Measurements from ENCODE around the gene TBC1D9. TPM values are rescaled to one million over a fixed set of nuclear protein-coding genes. Genes with fewer than 3 reads are reported as not detected.
"Not testable (repeated sequence)": the region's sequence is repeated elsewhere in the genome, so short reads cannot be mapped to it uniquely, and the experiment has no call there.

The TBC1D9 gene
- polyA plus RNA-seq (2013, experiment 1 of 2): 22.8 TPM
- polyA plus RNA-seq (2013, experiment 2 of 2): 18.6 TPM

DNA sequence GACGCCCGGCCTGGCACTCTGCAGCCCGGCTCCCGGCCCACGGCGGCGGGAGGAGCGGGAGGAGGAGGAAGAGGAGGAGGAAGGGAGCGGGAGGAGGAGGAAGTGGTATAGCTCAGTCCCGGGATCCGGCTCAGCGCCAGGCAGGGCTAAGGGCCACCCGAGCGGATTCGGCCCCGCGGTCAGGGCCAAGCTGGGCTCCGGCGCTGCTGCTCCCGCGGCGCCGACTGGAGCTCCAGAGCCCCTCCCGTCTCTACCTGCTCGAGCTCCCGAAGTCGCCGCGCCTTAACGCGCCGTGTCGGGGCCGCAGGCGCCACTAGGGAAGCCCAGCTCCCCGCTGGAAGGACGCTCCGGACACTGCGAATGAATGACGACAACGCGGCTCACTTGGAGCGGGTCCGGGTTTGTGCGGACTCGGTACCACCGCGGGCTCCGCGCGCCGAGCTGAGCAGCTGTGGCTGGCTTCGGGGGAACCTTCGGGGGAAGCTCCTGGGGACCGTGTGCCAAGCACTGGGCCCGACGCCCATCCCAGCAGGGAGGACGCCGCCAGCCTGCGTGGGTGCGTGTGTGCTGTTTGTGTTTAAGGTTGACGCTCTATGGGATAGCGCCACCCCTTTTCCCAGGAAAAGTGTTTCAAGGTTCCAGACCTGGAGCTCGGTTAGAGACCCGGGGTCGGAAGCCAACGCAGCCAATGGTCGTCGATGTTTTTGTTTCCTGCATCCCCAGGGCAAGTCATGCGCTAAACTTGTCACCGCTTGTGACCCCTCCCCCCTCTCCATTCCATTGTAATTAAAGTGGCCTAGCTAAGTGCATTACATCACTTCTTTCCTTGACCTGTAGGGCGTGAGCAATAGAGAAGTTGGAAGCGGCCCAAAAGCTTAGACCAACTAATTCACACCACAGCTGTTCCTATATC, at the start of gene TBC1D9:
TBC1D9 (minus strand) TSS at position 67 of the 913 bp plus-strand sequence. CDS start 340 bp downstream, outside the sequence.
- H3K4me3 ChIP-seq (ENCODE audit: extremely low read depth, insufficient read depth, low read length, poor library complexity, severe bottlenecking): peak within 1 kb of the TSS; percentile 80
- H3K4me1 ChIP-seq (ENCODE audit: control insufficient read depth, insufficient read depth, low read length, poor library complexity, severe bottlenecking): peaks cover 12% of the 10 kb centered on the region
- H3K36me3 ChIP-seq (ENCODE audit: control insufficient read depth, insufficient read depth, low read length): peaks cover 10% of the 10 kb centered on the region
- H3K9me3 ChIP-seq (ENCODE audit: control insufficient read depth, low read length): no peaks in the 10 kb centered on the region
- peak within 1 kb of the TSS; percentile 99 for H3K27ac ChIP-seq (ENCODE audit: low read depth, low read length, severe bottlenecking)
- WGBS, 2 experiments (ENCODE audit: insufficient coverage in 2 of 2): 0% methylated on average over 57 to 58 of the region's 73 CpGs

DNA sequence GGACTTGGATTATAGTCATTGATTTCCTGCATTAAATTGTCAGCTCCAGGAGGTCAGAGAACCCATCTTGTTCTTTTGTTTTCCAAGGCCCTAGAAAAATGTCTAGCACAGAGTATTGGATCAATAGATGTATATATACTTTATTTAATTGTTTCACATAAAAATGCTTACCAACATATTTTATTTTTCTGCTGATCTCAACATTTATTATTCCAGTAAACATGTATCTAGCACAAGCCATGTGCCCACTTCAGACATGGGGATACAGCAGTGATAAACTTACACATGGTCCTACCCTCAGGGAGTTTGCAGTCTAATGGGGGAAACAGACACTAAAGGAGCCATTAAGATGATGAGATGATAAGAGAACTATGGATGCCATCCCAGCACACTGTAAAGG, 49.1 kb upstream of the TBC1D9 start:
- Histone ChIP-seq H3K27ac (ENCODE audit: low read depth, low read length, severe bottlenecking) (no peak overlapping the region), H3K9me3 (ENCODE audit: control insufficient read depth, low read length) (no peaks in the 10 kb centered on the region)

DNA sequence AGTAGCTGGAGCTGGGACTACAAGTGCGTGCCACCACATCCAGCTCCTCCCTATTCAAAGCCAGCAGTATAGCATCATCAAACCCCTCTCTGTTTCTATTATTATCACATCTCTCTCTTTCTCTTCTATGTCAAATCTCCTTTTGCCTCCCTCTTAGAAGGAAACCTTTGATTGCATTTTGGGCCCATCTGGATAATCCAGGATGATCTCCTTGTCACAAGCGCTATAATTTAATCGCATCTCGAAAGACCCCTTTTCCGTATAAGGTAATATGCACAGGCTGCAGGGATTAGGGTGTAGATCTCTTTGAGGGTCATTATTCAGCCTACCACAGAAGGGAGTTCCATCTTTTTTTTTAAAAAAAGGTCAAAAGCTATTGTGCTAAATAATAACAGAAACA, 46.4 kb upstream of the TBC1D9 start:
- 100% methylated on average over 1 of the region's 5 CpGs for WGBS, 2 experiments (ENCODE audit: insufficient coverage in 2 of 2)

More for the DNA sequence above, 49.1 kb upstream of the TBC1D9 start:
- Histone ChIP-seq H3K4me1 (ENCODE audit: control insufficient read depth, insufficient read depth, low read length, poor library complexity, severe bottlenecking) (peaks cover 5% of the 10 kb centered on the region), H3K4me3 (ENCODE audit: extremely low read depth, insufficient read depth, low read length, poor library complexity, severe bottlenecking) (no peak overlapping the region), H3K36me3 (ENCODE audit: control insufficient read depth, insufficient read depth, low read length) (no peaks in the 10 kb centered on the region)

DNA sequence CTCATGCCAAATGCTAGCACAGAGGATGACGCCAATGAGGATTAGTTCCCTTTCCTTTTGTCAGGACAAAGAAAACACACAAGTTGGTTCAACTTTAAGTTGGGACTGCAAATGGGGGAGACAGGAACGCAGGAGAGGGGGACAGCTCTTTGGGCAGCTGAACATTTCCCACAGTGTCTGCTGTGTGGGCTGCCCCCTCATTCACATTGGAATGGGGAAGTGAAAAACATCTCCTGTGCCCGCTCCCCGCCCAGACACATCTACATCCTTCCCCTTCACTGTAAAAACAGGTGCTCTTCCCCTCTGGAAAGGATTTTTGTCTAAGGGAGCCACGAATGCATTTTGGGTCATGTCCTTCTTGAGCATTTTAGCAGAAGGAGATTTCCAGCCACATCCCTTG, 44.5 kb upstream of the TBC1D9 start:
- WGBS, 2 experiments (ENCODE audit: insufficient coverage in 2 of 2): 84 to 100% methylated on average over 3 of the region's 5 CpGs
- Histone ChIP-seq H3K4me3 (ENCODE audit: extremely low read depth, insufficient read depth, low read length, poor library complexity, severe bottlenecking) (no peak overlapping the region), H3K9me3 (ENCODE audit: control insufficient read depth, low read length) (no peaks in the 10 kb centered on the region), H3K36me3 (ENCODE audit: control insufficient read depth, insufficient read depth, low read length) (no peaks in the 10 kb centered on the region), H3K4me1 (ENCODE audit: control insufficient read depth, insufficient read depth, low read length, poor library complexity, severe bottlenecking) (no peaks in the 10 kb centered on the region), H3K27ac (ENCODE audit: low read depth, low read length, severe bottlenecking) (no peak overlapping the region)

More for the DNA sequence above, 46.4 kb upstream of the TBC1D9 start:
- Histone ChIP-seq H3K36me3 (ENCODE audit: control insufficient read depth, insufficient read depth, low read length) (no peaks in the 10 kb centered on the region), H3K4me3 (ENCODE audit: extremely low read depth, insufficient read depth, low read length, poor library complexity, severe bottlenecking) (no peak overlapping the region), H3K4me1 (ENCODE audit: control insufficient read depth, insufficient read depth, low read length, poor library complexity, severe bottlenecking) (peaks cover 3% of the 10 kb centered on the region), H3K27ac (ENCODE audit: low read depth, low read length, severe bottlenecking) (no peak overlapping the region), H3K9me3 (ENCODE audit: control insufficient read depth, low read length) (no peaks in the 10 kb centered on the region)

DNA sequence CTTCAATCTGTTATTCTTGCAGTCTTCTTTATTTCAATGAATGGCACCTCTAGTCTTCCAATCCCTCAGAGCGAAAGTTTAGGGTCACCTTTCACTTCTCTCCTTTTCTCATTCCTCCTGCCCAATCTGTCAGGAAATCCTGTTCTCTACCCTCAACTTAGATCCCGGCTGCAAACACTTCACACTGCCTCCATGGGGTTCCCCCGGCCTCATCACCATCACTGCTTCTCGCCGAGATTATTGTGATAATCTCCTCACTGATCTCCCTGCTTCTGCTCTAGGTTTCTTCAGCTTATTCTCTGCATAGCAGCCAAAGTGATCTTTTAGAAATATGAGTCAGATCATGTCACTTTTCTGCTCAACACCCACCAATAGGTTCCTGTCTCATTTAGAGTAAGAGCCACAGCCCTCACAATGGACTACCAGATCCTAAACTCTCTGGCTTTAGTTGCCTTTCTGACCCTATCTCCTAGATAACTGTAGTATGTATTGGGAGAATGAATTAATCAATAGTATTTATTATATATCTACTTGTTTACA, 43.6 kb upstream of the TBC1D9 start:
- no peaks in the 10 kb centered on the region for H3K9me3 ChIP-seq (ENCODE audit: control insufficient read depth, low read length)
- no peak overlapping the region for H3K27ac ChIP-seq (ENCODE audit: low read depth, low read length, severe bottlenecking)
- WGBS, 2 experiments (ENCODE audit: insufficient coverage in 2 of 2): 64 to 85% methylated on average over 5 of the region's 5 CpGs
- no peaks in the 10 kb centered on the region for H3K36me3 ChIP-seq (ENCODE audit: control insufficient read depth, insufficient read depth, low read length)
- H3K4me1 ChIP-seq (ENCODE audit: control insufficient read depth, insufficient read depth, low read length, poor library complexity, severe bottlenecking): no peaks in the 10 kb centered on the region
- H3K4me3 ChIP-seq (ENCODE audit: extremely low read depth, insufficient read depth, low read length, poor library complexity, severe bottlenecking): no peak overlapping the region

DNA sequence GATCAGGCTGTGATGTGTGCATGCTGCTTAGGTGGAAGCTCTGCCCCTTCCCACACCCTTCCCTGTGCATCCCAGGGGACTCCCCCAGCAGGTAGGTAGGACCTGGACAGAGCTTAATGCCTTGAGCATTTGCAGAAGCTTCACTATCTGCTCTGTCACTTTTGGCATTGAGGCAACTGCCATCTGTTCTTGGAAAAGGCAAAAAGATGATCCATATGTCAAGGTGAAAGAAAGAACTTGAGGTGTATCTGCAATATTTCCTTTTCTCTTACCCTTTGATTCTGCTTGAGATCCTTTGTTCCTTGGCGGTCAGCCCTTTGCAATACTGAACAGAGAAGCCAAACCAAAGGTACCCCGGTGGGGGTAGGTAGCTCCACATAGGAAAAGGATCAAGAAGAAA, 37.1 kb upstream of the TBC1D9 start:
- no peak overlapping the region for H3K4me3 ChIP-seq (ENCODE audit: extremely low read depth, insufficient read depth, low read length, poor library complexity, severe bottlenecking)
- no peaks in the 10 kb centered on the region for H3K4me1 ChIP-seq (ENCODE audit: control insufficient read depth, insufficient read depth, low read length, poor library complexity, severe bottlenecking)
- H3K9me3 ChIP-seq (ENCODE audit: control insufficient read depth, low read length): no peaks in the 10 kb centered on the region
- WGBS, 2 experiments (ENCODE audit: insufficient coverage in 2 of 2): 80 to 83% methylated on average over 1 to 2 of the region's 2 CpGs
- H3K27ac ChIP-seq (ENCODE audit: low read depth, low read length, severe bottlenecking): no peak overlapping the region
- H3K36me3 ChIP-seq (ENCODE audit: control insufficient read depth, insufficient read depth, low read length): no peaks in the 10 kb centered on the region

DNA sequence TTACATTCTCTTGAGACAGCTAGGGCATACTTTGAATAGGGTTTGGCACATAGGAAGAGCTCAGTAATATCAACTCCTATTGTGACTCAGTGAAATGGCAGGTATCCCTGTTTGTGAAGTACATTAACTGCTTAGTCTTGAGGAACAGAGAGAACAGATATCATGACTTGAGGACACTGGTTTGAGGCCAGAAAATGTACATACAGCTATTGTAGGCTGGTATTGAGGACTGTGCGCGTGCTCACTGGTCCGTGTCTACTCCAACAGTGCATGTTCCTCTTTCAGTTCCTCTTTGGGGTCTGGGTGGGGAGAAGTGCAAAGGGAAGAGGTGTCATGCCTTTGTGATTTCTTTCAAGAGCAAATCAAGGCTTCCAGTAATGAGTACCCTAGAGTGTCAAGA, 34.6 kb upstream of the TBC1D9 start:
- H3K4me1 ChIP-seq (ENCODE audit: control insufficient read depth, insufficient read depth, low read length, poor library complexity, severe bottlenecking): no peaks in the 10 kb centered on the region
- 76% methylated on average over 3 of the region's 3 CpGs; no CpG with 5 or more reads in 1 of the 2 experiments for WGBS, 2 experiments (ENCODE audit: insufficient coverage in 2 of 2)
- no peak overlapping the region for H3K27ac ChIP-seq (ENCODE audit: low read depth, low read length, severe bottlenecking)
- no peaks in the 10 kb centered on the region for H3K36me3 ChIP-seq (ENCODE audit: control insufficient read depth, insufficient read depth, low read length)
- no peaks in the 10 kb centered on the region for H3K9me3 ChIP-seq (ENCODE audit: control insufficient read depth, low read length)
- no peak overlapping the region for H3K4me3 ChIP-seq (ENCODE audit: extremely low read depth, insufficient read depth, low read length, poor library complexity, severe bottlenecking)

DNA sequence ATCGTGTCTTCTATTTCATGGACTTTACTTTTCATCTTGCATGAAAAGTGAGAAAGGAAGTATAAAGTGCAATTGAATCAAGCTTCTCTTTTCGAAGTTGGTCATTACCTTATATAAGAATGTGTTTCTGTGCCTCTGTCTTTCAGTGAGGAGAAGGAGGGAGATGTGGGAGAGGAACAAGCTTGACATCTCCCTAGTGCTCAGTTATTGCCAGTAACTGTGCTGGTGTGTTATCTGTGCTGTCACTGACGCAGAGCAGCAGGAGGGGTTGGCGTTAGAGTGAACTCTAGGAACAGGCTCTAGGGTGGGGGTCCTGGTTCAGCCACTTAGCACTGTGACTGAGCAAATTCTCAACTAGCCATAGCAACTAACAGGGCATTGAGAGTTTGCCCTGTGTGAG, 34.0 kb upstream of the TBC1D9 start:
- Histone ChIP-seq H3K36me3 (ENCODE audit: control insufficient read depth, insufficient read depth, low read length) (no peaks in the 10 kb centered on the region), H3K4me1 (ENCODE audit: control insufficient read depth, insufficient read depth, low read length, poor library complexity, severe bottlenecking) (no peaks in the 10 kb centered on the region), H3K9me3 (ENCODE audit: control insufficient read depth, low read length) (no peaks in the 10 kb centered on the region), H3K27ac (ENCODE audit: low read depth, low read length, severe bottlenecking) (peak overlapping the region; percentile 23), H3K4me3 (ENCODE audit: extremely low read depth, insufficient read depth, low read length, poor library complexity, severe bottlenecking) (no peak overlapping the region)
- 77 to 84% methylated on average over 2 to 4 of the region's 4 CpGs for WGBS, 2 experiments (ENCODE audit: insufficient coverage in 2 of 2)

DNA sequence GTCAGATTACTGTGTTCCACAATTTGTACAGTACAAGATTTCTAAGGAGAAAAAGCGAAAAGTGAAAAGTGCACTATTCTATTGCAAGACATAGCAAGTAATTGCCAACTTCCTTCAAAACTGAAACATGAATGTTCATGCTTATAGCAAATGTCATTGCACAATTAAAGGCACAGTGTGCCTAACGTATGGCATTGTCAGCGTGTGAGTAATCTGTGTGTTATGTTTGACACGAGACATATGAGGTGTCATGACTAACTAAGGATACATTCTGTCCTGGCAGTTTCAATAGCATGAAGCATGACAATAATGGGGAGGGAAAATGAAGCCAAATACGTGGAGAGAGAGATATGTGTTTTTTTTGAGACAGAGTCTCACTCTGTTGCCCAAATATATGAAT, 33.6 kb upstream of the TBC1D9 start:
- Histone ChIP-seq H3K9me3 (ENCODE audit: control insufficient read depth, low read length) (no peaks in the 10 kb centered on the region), H3K4me1 (ENCODE audit: control insufficient read depth, insufficient read depth, low read length, poor library complexity, severe bottlenecking) (no peaks in the 10 kb centered on the region), H3K27ac (ENCODE audit: low read depth, low read length, severe bottlenecking) (no peak overlapping the region), H3K4me3 (ENCODE audit: extremely low read depth, insufficient read depth, low read length, poor library complexity, severe bottlenecking) (no peak overlapping the region), H3K36me3 (ENCODE audit: control insufficient read depth, insufficient read depth, low read length) (no peaks in the 10 kb centered on the region)
- WGBS, 2 experiments (ENCODE audit: insufficient coverage in 2 of 2): 91 to 95% methylated on average over 4 of the region's 5 CpGs

DNA sequence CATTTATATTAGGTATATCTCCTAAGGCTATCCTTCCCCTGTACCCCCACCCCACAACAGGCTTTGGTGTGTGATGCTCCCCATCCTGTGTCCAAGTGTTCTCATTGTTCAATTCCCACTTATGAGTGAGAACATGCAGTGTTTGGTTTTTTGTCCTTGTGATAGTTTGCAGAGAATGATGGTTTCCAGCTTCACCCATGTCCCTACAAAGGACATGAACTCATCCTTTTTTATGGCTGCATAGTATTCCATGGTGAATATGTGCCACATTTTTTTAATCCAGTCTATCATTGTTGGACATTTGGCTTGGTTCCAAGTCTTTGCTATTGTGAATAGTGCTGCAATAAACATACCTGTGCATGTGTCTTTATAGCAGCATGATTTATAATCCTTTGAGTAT, 26.6 kb upstream of the TBC1D9 start:
- not testable (repeated sequence) for H3K36me3 ChIP-seq (ENCODE audit: control insufficient read depth, insufficient read depth, low read length); H3K4me1 ChIP-seq (ENCODE audit: control insufficient read depth, insufficient read depth, low read length, poor library complexity, severe bottlenecking); H3K9me3 ChIP-seq (ENCODE audit: control insufficient read depth, low read length); H3K4me3 ChIP-seq (ENCODE audit: extremely low read depth, insufficient read depth, low read length, poor library complexity, severe bottlenecking); H3K27ac ChIP-seq (ENCODE audit: low read depth, low read length, severe bottlenecking)

DNA sequence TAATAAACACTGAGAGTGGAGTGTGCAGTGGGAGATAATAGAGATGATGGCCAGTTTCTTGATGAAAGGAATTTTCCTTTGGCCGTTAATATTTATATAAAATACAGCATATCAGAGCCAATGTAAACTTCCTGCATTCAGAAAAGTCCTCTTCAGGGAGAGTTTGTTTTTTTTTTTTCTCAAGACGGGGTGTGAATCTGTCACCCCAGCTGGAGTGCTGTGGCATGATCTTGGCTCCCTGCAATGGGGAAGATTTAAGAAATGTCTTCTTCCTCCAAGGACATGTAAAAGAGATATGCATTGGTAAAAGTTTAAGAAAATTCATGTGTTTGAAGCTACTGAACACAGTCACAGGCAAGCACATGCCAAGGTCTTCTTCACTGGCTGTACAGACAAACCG, 25.4 kb upstream of the TBC1D9 start:
- no CpG with 5 or more reads among the region's 3 CpGs for WGBS, 2 experiments (ENCODE audit: insufficient coverage in 2 of 2)
- no peaks in the 10 kb centered on the region for H3K9me3 ChIP-seq (ENCODE audit: control insufficient read depth, low read length)
- no peak overlapping the region for H3K27ac ChIP-seq (ENCODE audit: low read depth, low read length, severe bottlenecking)
- no peaks in the 10 kb centered on the region for H3K4me1 ChIP-seq (ENCODE audit: control insufficient read depth, insufficient read depth, low read length, poor library complexity, severe bottlenecking)
- no peaks in the 10 kb centered on the region for H3K36me3 ChIP-seq (ENCODE audit: control insufficient read depth, insufficient read depth, low read length)
- H3K4me3 ChIP-seq (ENCODE audit: extremely low read depth, insufficient read depth, low read length, poor library complexity, severe bottlenecking): no peak overlapping the region

Data from mesodermal cell (in vitro differentiated cells).